SK-N-SH (cell line): ENCODE measurements around the gene MTHFD1L. TPM values are rescaled to one million over a fixed set of nuclear protein-coding genes. Genes with fewer than 3 reads are reported as not detected.

ENCODE experiments used
- CTCF ChIA-PET: fragments of 300-600, 350-600 bp; formaldehyde crosslinking; extraction: SDS; loops from one replicate; lab custom pipeline; 2021; lab: Yijun Ruan, JAX
- POLR2A ChIA-PET: fragments of 350-600 bp; sonication (Branson Sonifier 250); formaldehyde crosslinking; extraction: SDS; loops from one replicate; lab custom pipeline; 2020; ENCODE audit warnings: antibody characterized with exemption, inconsistent platforms; lab: Yijun Ruan, JAX
- DNase-seq: peaks from one replicate; pipeline ENCODE4 v3.0.0; 2012
- H2AFZ ChIP-seq: fragments of 200-600 bp; sonication (generic); 2 replicates; pipeline ENCODE4 v1.8.1; 2016; ENCODE audit warnings: antibody characterized with exemption, mild to moderate bottlenecking, low read depth
- H3F3A ChIP-seq: fragments of 200-600 bp; sonication (generic); replicated peaks from 2 replicates; pipeline ENCODE3; 2016; ENCODE audit warnings: antibody characterized with exemption, mild to moderate bottlenecking; ENCODE audit not compliant: insufficient read depth
- H3K27ac ChIP-seq, 2 experiments: fragments of 200-500 bp in 1 of 2; fragments of 200-600 bp in 1 of 2; sonication (Bioruptor generic) in 1 of 2; sonication (generic), shearing (Covaris generic) in 1 of 2; 2 replicates each; pipeline versions ENCODE4 v1.5.1 to v1.6.1; 2014 to 2016; ENCODE audit warnings: low read depth in 2 of 2, inconsistent platforms in 1 of 2, low read length in 1 of 2, mild to moderate bottlenecking in 1 of 2, mixed read lengths in 1 of 2
- H3K27me3 ChIP-seq: fragments of 200-600 bp; sonication (generic), shearing (Covaris generic); 2 replicates; pipeline ENCODE4 v1.6.1; 2016; ENCODE audit warnings: mixed run types; ENCODE audit not compliant: insufficient read depth
- H3K36me3 ChIP-seq, 2 experiments: fragments of 200-500 bp in 1 of 2; fragments of 200-600 bp in 1 of 2; sonication (Bioruptor generic) in 1 of 2; sonication (generic) in 1 of 2; replicated peaks in 1 of 2; 2 replicates each; pipeline versions ENCODE3 to v1.5.1; 2014 to 2016; ENCODE audit warnings: low read length in 1 of 2, mild to moderate bottlenecking in 1 of 2; ENCODE audit not compliant: insufficient read depth in 2 of 2, control insufficient read depth in 1 of 2
- H3K4me1 ChIP-seq, 2 experiments: fragments of 200-500 bp in 1 of 2; fragments of 200-600 bp in 1 of 2; sonication (Bioruptor generic) in 1 of 2; sonication (generic), shearing (Covaris generic) in 1 of 2; 2 replicates each; pipeline versions ENCODE4 v1.5.1 to v1.6.1; 2014 to 2016; ENCODE audit warnings: low read depth in 1 of 2, low read length in 1 of 2, mixed run types in 1 of 2; ENCODE audit not compliant: insufficient read depth in 2 of 2, control insufficient read depth in 1 of 2
- H3K4me2 ChIP-seq: fragments of 200-600 bp; sonication (generic), shearing (Covaris generic); 2 replicates; pipeline ENCODE4 v1.6.1; 2017; ENCODE audit warnings: mixed run types
- H3K4me3 ChIP-seq, 2 experiments: fragments of 200-500 bp in 1 of 2; fragments of 200-600 bp in 1 of 2; sonication (Bioruptor generic) in 1 of 2; sonication (generic), shearing (Covaris generic) in 1 of 2; 2 replicates each; pipeline versions ENCODE4 v1.5.1 to v1.8.1; 2014 to 2016; ENCODE audit warnings: low read depth in 2 of 2, inconsistent platforms in 1 of 2, low read length in 1 of 2, mild to moderate bottlenecking in 1 of 2, mixed read lengths in 1 of 2, moderate library complexity in 1 of 2
- H3K79me2 ChIP-seq: fragments of 200-600 bp; sonication (generic); 2 replicates; pipeline ENCODE4 v1.8.1; 2017; ENCODE audit warnings: mild to moderate bottlenecking; ENCODE audit not compliant: insufficient read depth
- H3K9ac ChIP-seq: fragments of 200-600 bp; sonication (generic); 2 replicates; pipeline ENCODE4 v1.6.1; 2017; ENCODE audit warnings: mixed run types
- H3K9me2 ChIP-seq: fragments of 200-600 bp; sonication (generic); 2 replicates; pipeline ENCODE4 v1.6.1; 2017; ENCODE audit warnings: mixed run types
- H3K9me3 ChIP-seq: fragments of 200-600 bp; sonication (generic); 2 replicates; pipeline ENCODE4 v1.6.1; 2017; ENCODE audit warnings: mixed run types, mild to moderate bottlenecking, moderate library complexity
- H4K20me1 ChIP-seq: fragments of 200-600 bp; sonication (generic); 2 replicates; pipeline ENCODE4 v1.6.1; 2017; ENCODE audit warnings: mild to moderate bottlenecking, mixed run types; ENCODE audit not compliant: insufficient read depth
- CHD2 ChIP-seq: fragments of 150-350 bp; IDR thresholded peaks from 2 replicates; pipeline ENCODE4 v1.6.1; 2018; ENCODE audit warnings: low read length; ENCODE audit not compliant: partially characterized antibody
- EZH2phosphoT487 ChIP-seq: fragments of 200-600 bp; sonication (generic); IDR thresholded peaks from 2 replicates; pipeline ENCODE4 v1.6.1; 2017; ENCODE audit warnings: low read depth, mixed run types, mild to moderate bottlenecking, antibody characterized with exemption, moderate library complexity, borderline replicate concordance
- FOSL2 ChIP-seq: IDR thresholded peaks from 2 replicates; pipeline ENCODE4 v1.4.0; 2012; ENCODE audit warnings: low read depth, mild to moderate bottlenecking, moderate library complexity, borderline replicate concordance
- FOXJ3 ChIP-seq: sonication (generic); formaldehyde crosslinking; IDR thresholded peaks from 2 replicates; pipeline ENCODE4 v1.5.1; 2020; ENCODE audit warnings: mild to moderate bottlenecking, missing genetic modification reagents
- FOXM1 ChIP-seq: IDR thresholded peaks from 2 replicates; pipeline ENCODE4 v1.4.0; 2012; ENCODE audit warnings: low read depth, mild to moderate bottlenecking
- MAX ChIP-seq: IDR thresholded peaks from 2 replicates; pipeline ENCODE4 v1.4.0; 2012; ENCODE audit warnings: low read depth
- MEF2A ChIP-seq: IDR thresholded peaks from 2 replicates; pipeline ENCODE4 v1.4.0; 2012; ENCODE audit warnings: low read depth, borderline replicate concordance
- RAD21 ChIP-seq: IDR thresholded peaks from 2 replicates; pipeline ENCODE4 v1.6.1; 2012; ENCODE audit warnings: mild to moderate bottlenecking, low read length
- RCOR1 ChIP-seq: fragments of 150-350 bp; IDR thresholded peaks from 2 replicates; pipeline ENCODE4 v1.6.1; 2017; ENCODE audit warnings: antibody characterized with exemption, low read length
- REST ChIP-seq: IDR thresholded peaks from 2 replicates; pipeline ENCODE4 v1.6.1; 2012; ENCODE audit warnings: mild to moderate bottlenecking, low read depth, low read length, moderate library complexity
- RXRA ChIP-seq: IDR thresholded peaks from 2 replicates; pipeline ENCODE4 v1.4.0; 2012; ENCODE audit warnings: low read depth, mild to moderate bottlenecking, borderline replicate concordance
- TCF12 ChIP-seq: IDR thresholded peaks from 2 replicates; pipeline ENCODE4 v1.4.0; 2012
- TEAD4 ChIP-seq: IDR thresholded peaks from 2 replicates; pipeline ENCODE4 v1.4.0; 2012; ENCODE audit warnings: mild to moderate bottlenecking, borderline replicate concordance; ENCODE audit not compliant: insufficient read depth
- USF1 ChIP-seq: IDR thresholded peaks from 2 replicates; pipeline ENCODE4 v1.4.0; 2012; ENCODE audit warnings: low read depth, borderline replicate concordance
- USF2 ChIP-seq: fragments of 150-350 bp; IDR thresholded peaks from 2 replicates; pipeline ENCODE4 v1.6.1; 2017; ENCODE audit warnings: antibody characterized with exemption, low read length, low read depth, borderline replicate concordance
- YY1 ChIP-seq: IDR thresholded peaks from 2 replicates; pipeline ENCODE4 v1.4.0; 2012; ENCODE audit warnings: low read depth, mild to moderate bottlenecking
- ZBTB33 ChIP-seq: IDR thresholded peaks from 2 replicates; pipeline ENCODE4 v1.4.0; 2012; ENCODE audit warnings: low read depth, borderline replicate concordance
- WGBS: methylation state at CpG from one replicate; pipeline ENCODE4 v1.1.6; 2017; ENCODE audit warnings: low lambda C conversion rate; 5-methylcytosine and 5-hydroxymethylcytosine counted together
- polyA plus RNA-seq, 3 experiments: library from polyadenylated mRNA; depleted of rRNA; stranded (reverse); fragments of >200 nt; gene quantifications; 2 replicates each; pipeline ENCODE4 v1.2.3, GENCODE V29; 2012

MTHFD1L gene
- polyA plus RNA-seq, 1 of the 3 experiments (the other 2 are of a cell fraction), result 37.0 TPM

- Histone ChIP-seq H4K20me1 (no peaks in the 10 kb centered on the region), H3K4me1 (peaks cover 10 to 21% of the 10 kb centered on the region in 2 experiments), H3K79me2 (peaks cover 8% of the 10 kb centered on the region), H3K9me2 (no peaks in the 10 kb centered on the region), H3K27me3 (no peaks in the 10 kb centered on the region), H3K9me3 (0 out of 2 replicates have a peak, but pooled peaks cover 11% of the 10 kb centered on the region), H3K36me3 (peaks cover 5 to 46% of the 10 kb centered on the region in 2 experiments), H3K4me3 (no peak overlapping the region), H2AFZ (no peak overlapping the region), H3K27ac (peak overlapping the region; percentile 11 to 98), H3K9ac (peak overlapping the region; percentile 41; the same call in 1 of the 2 replicates), H3K4me2 (0 out of 2 replicates have a peak overlapping the region, but pooled peaks have one; percentile 5), H3F3A (peaks cover 46% of the 10 kb centered on the region)
- CTCF ChIA-PET, result interaction anchor here (1.3 kb wide), 1 partner anchor 8 kb away, joined by 5 read pairs; no protein-coding TSS in a partner anchor
- TF ChIP-seq ZBTB33 (no peak), EZH2phosphoT487 (no peak), RCOR1 (no peak), RXRA (peak; percentile 86; the same call in 1 of the 2 replicates), USF1 (no peak), MAX (peak; percentile 46; the same call in 1 of the 2 replicates), RAD21 (no peak), FOSL2 (no peak), MEF2A (no peak), REST (no peak), TEAD4 (no peak), YY1 (no peak), FOXM1 (no peak), FOXJ3 (CRISPR knock-in tag) (no peak), CHD2 (no peak), TCF12 (peak; percentile 28; the same call in 1 of the 2 replicates), USF2 (no peak)
- 52% methylated on average over 8 of the region's 8 CpGs for WGBS
- no peak for DNase-seq
- POLR2A ChIA-PET, result no interaction called here
Observed at GRCh38 chr6:151071295-151071694, 205.8 kb downstream of the MTHFD1L start.
